Endothelial cell of umbilical vein (primary cell): ENCODE measurements around the gene CEP295NL.

Source experiments
- EZH2 ChIP-seq: IDR thresholded peaks from 2 replicates; pipeline ENCODE4 v1.6.1; 2012; ENCODE audit warnings: borderline replicate concordance, low read depth, mild to moderate bottlenecking, moderate library complexity, low read length, inconsistent platforms; ENCODE audit not compliant: severe bottlenecking
- POLR2A ChIP-seq: IDR thresholded peaks from 2 replicates; pipeline ENCODE4 v1.6.1; 2012; ENCODE audit warnings: low read depth, mild to moderate bottlenecking, control low read depth, low read length
- POLR2AphosphoS5 ChIP-seq: IDR thresholded peaks from 2 replicates; pipeline ENCODE4 v1.6.1; 2012; ENCODE audit warnings: low read depth, mild to moderate bottlenecking, control low read depth, low read length, moderate library complexity; ENCODE audit not compliant: insufficient read depth
- TF ChIP-seq, protein P1 (sequence below), 2 donors: IDR thresholded peaks; 1 replicate in 1 of 2; 2 replicates in 1 of 2; pipeline ENCODE4 v1.5.1; 2011; ENCODE audit warnings: low read length in 2 of 2, mild to moderate bottlenecking in 2 of 2, moderate library complexity in 2 of 2, control low read depth in 1 of 2, inconsistent platforms in 1 of 2, low read depth in 1 of 2; ENCODE audit not compliant: insufficient read depth in 1 of 2; ENCODE audit errors: extremely low read depth in 1 of 2
- TF ChIP-seq, protein P2 (sequence below): IDR thresholded peaks from 2 replicates; pipeline ENCODE4 v1.6.1; 2011; ENCODE audit not compliant: insufficient read depth, insufficient read length

DNA sequence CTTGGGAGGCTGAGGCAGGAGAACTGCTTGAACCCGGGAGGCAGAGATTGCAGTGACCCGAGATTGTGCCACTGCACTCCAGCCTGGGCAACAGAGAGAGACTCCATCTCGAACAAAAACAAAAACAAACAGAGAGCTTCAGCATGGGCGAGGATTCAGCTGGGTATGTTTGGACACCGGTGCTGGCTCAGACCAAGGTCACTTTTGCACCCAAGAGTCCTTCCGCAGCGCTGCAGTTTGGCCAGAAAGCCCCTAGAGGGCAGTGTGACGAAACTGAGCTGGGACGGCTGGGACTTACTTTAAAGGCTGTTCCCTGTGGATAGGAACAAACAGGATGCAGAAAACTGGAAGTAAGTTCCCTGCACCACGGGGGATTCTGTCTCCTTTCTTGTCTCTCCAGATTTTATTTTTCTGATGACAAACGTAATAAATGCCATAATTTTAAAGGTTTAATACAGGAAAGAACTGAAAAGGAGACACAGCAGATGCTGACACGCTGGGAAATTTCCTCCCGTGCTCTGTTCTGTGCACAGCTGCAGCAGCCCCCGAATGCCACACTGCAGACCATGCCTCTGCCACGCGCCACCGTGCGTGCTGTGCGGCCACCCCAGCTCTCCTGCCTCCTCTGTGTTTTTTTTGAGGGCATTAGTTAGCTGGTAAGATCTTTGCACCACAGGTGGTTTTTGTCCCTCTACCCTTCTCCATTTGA is 37.2 kb downstream of the CEP295NL start:
- TF ChIP-seq EZH2 (no peak), POLR2AphosphoS5 (peak; percentile 44), POLR2A (no peak)
- TF ChIP-seq, protein P1, sequence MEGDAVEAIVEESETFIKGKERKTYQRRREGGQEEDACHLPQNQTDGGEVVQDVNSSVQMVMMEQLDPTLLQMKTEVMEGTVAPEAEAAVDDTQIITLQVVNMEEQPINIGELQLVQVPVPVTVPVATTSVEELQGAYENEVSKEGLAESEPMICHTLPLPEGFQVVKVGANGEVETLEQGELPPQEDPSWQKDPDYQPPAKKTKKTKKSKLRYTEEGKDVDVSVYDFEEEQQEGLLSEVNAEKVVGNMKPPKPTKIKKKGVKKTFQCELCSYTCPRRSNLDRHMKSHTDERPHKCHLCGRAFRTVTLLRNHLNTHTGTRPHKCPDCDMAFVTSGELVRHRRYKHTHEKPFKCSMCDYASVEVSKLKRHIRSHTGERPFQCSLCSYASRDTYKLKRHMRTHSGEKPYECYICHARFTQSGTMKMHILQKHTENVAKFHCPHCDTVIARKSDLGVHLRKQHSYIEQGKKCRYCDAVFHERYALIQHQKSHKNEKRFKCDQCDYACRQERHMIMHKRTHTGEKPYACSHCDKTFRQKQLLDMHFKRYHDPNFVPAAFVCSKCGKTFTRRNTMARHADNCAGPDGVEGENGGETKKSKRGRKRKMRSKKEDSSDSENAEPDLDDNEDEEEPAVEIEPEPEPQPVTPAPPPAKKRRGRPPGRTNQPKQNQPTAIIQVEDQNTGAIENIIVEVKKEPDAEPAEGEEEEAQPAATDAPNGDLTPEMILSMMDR (IDR thresholded peaks at IDR 0.05; ENCODE audit: extremely low read depth in 1 of 2, insufficient read depth in 1 of 2, low read depth in 1 of 2, low read length in 2 of 2): peak; percentile 92 to 93
- TF ChIP-seq, protein P2, sequence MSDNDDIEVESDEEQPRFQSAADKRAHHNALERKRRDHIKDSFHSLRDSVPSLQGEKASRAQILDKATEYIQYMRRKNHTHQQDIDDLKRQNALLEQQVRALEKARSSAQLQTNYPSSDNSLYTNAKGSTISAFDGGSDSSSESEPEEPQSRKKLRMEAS: no peak
